Nephron (organoid): ENCODE data around the gene FNDC3B.

Experiments
- H3K27ac Mint-ChIP-seq, 3 experiments: 2 replicates each; pipeline ENCODE4 v1.8.0; 2020; ENCODE audit warnings: mixed read lengths in 3 of 3, mild to moderate bottlenecking in 2 of 3, moderate library complexity in 1 of 3
- H3K27me3 Mint-ChIP-seq: 2 replicates; pipeline ENCODE4 v1.8.0; 2021; ENCODE audit warnings: low read depth, mild to moderate bottlenecking, moderate library complexity, mixed read lengths
- H3K36me3 Mint-ChIP-seq: 2 replicates; pipeline ENCODE4 v1.8.0; 2020; ENCODE audit warnings: low read depth, mixed read lengths
- H3K4me1 Mint-ChIP-seq: 2 replicates; pipeline ENCODE4 v1.8.0; 2020; ENCODE audit warnings: mixed read lengths
- H3K4me3 Mint-ChIP-seq, 3 experiments: 2 replicates each; pipeline ENCODE4 v1.8.0; 2020; ENCODE audit warnings: mild to moderate bottlenecking in 3 of 3, mixed read lengths in 3 of 3, moderate library complexity in 2 of 3
- H3K9me3 Mint-ChIP-seq: 2 replicates; pipeline ENCODE4 v1.8.0; 2020; ENCODE audit warnings: mixed read lengths
- TF ChIP-seq, protein P1 (sequence below), 3 experiments: fragments of 200-600 bp; sonication (generic); IDR thresholded peaks; one replicate each; pipeline ENCODE4 v1.5.0; 2021; ENCODE audit warnings: antibody characterized with exemption in 3 of 3; ENCODE audit not compliant: unreplicated experiment in 3 of 3

The FNDC3B gene

DNA sequence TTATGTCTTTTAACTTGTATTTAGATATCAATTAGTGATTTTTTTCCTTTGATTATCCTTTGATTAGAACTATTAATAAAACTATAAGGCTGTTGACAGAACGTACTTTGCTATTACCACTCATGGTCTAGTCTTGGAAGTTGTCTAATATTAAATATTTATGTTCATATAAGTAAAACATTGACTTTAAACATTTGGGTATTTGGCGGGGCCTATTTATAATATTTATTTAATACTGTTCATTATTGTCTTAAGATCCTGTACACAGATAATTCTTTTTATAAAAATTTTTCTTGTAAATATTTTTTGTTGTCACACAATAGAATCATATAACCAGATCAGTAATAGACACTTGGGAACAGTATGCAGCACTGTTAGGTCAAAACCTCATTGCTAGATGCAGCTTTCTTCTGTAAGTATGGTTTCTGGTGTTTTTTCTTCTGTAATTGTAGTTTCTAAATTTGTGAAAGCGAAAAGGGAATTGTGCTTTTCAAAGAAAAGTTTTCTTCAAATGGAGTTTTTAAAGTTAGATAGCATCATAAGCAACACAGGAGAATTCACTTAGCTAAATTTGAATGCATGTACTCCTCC is 93.4 kb downstream of the FNDC3B start:
- Mint-ChIP-seq H3K4me3 (no peak overlapping the region), H3K27me3 (no peaks in the 10 kb centered on the region), H3K4me1 (peaks cover 45% of the 10 kb centered on the region), H3K36me3 (peaks cover 39% of the 10 kb centered on the region), H3K27ac (no peak overlapping the region), H3K9me3 (no peaks in the 10 kb centered on the region)
- TF ChIP-seq, protein P1, sequence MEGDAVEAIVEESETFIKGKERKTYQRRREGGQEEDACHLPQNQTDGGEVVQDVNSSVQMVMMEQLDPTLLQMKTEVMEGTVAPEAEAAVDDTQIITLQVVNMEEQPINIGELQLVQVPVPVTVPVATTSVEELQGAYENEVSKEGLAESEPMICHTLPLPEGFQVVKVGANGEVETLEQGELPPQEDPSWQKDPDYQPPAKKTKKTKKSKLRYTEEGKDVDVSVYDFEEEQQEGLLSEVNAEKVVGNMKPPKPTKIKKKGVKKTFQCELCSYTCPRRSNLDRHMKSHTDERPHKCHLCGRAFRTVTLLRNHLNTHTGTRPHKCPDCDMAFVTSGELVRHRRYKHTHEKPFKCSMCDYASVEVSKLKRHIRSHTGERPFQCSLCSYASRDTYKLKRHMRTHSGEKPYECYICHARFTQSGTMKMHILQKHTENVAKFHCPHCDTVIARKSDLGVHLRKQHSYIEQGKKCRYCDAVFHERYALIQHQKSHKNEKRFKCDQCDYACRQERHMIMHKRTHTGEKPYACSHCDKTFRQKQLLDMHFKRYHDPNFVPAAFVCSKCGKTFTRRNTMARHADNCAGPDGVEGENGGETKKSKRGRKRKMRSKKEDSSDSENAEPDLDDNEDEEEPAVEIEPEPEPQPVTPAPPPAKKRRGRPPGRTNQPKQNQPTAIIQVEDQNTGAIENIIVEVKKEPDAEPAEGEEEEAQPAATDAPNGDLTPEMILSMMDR (IDR thresholded peaks at IDR 0.05; ENCODE audit: unreplicated experiment in 3 of 3): no peak

DNA sequence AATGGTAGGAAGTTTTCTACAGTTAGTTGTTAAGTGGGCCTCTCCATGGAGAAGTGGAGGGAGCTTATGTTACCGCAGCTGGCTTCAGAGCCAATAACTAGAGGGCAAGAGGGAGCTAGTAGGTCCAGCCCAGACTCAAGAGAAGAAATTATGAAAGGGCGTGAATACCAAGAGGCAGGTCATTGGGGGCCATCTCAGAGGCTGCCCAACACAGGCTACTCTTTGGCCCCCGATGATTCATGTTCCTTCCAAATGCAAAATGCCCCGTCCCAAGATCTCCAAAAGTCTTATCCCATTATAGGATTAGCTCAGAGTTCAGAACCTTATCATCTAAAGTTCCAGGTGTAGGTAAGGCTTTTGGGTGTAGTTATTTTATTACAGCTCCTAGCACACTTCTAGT is 94.5 kb downstream of the FNDC3B start:
- Mint-ChIP-seq H3K27ac (no peak overlapping the region), H3K36me3 (peaks cover 32% of the 10 kb centered on the region), H3K27me3 (no peaks in the 10 kb centered on the region), H3K9me3 (no peaks in the 10 kb centered on the region), H3K4me3 (no peak overlapping the region), H3K4me1 (peaks cover 44% of the 10 kb centered on the region)
- TF ChIP-seq, protein P1 (IDR thresholded peaks at IDR 0.05; ENCODE audit: unreplicated experiment in 3 of 3): no peak

DNA sequence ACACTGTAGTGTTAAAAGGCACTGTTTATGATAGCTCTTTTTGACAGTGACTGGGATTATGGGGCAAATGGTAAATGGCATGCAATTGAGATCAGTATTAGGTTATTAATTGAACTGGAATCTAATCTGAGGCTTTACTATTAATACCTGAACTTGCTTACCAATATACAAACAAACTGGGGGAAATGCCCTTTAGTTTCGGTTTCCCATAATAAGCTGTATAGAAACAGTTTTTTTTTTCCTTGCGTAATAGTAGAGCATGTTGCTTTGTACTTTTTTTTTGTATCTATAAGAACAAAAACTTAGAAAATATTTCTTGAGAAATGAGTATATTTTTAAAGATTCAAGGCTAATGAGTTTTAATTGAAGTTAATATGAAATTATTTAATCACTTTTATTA is 95.0 kb downstream of the FNDC3B start:
- H3K27me3 Mint-ChIP-seq: no peaks in the 10 kb centered on the region
- no peak overlapping the region for H3K4me3 Mint-ChIP-seq
- H3K9me3 Mint-ChIP-seq: no peaks in the 10 kb centered on the region
- TF ChIP-seq, protein P1 (IDR thresholded peaks at IDR 0.05; ENCODE audit: unreplicated experiment in 3 of 3): no peak
- peaks cover 27% of the 10 kb centered on the region for H3K36me3 Mint-ChIP-seq
- peaks cover 43% of the 10 kb centered on the region for H3K4me1 Mint-ChIP-seq
- no peak overlapping the region for H3K27ac Mint-ChIP-seq

DNA sequence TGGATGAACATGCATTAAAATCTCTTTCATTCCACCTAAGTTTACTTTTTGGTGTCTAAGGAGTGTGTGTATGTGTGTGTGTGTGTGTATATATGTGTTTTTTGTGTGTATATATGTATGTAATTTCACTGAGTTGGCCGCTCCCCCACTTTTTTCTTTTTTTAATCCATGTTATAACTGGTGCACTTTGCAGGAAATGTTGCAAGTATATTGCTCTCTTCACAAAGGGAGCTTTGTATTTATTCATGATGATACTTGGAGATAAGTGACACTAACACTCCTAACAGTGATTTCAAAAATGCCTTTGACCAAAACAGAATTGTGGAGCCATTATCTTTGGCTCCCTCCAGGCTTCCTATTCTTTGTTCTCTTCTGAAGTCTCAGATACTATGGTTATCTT is 95.8 kb downstream of the FNDC3B start:
- peaks cover 43% of the 10 kb centered on the region for H3K4me1 Mint-ChIP-seq
- no peaks in the 10 kb centered on the region for H3K9me3 Mint-ChIP-seq
- no peak overlapping the region for H3K27ac Mint-ChIP-seq
- H3K27me3 Mint-ChIP-seq: no peaks in the 10 kb centered on the region
- no peak overlapping the region for H3K4me3 Mint-ChIP-seq
- peaks cover 20% of the 10 kb centered on the region for H3K36me3 Mint-ChIP-seq
- TF ChIP-seq, protein P1 (IDR thresholded peaks at IDR 0.05; ENCODE audit: unreplicated experiment in 3 of 3): no peak

DNA sequence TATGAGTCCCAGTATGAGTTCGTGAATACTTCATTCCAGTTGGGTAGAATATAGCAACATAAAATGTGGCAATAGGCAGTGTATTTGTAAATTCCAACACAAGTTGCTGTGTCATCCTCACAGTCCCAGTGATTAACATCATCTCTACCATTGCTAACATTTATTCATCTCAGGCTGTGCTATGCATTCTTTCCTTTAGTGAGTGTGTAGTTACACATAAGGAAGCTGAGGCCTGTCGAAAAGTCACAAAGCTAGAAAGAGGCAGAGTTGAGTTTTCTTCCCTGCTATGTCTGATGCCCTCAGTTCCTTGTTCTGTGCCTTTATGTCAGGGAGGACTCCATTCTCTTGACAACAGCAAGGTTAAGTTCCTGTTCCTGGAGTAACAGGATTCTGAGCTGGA is 96.4 kb downstream of the FNDC3B start:
- no peaks in the 10 kb centered on the region for H3K27me3 Mint-ChIP-seq
- TF ChIP-seq, protein P1 (IDR thresholded peaks at IDR 0.05; ENCODE audit: unreplicated experiment in 3 of 3): no peak
- no peaks in the 10 kb centered on the region for H3K9me3 Mint-ChIP-seq
- H3K36me3 Mint-ChIP-seq: peaks cover 15% of the 10 kb centered on the region
- H3K4me3 Mint-ChIP-seq: no peak overlapping the region
- H3K27ac Mint-ChIP-seq: peak overlapping the region in 2 of 3 experiments; percentile 26 to 50
- H3K4me1 Mint-ChIP-seq: peaks cover 45% of the 10 kb centered on the region

DNA sequence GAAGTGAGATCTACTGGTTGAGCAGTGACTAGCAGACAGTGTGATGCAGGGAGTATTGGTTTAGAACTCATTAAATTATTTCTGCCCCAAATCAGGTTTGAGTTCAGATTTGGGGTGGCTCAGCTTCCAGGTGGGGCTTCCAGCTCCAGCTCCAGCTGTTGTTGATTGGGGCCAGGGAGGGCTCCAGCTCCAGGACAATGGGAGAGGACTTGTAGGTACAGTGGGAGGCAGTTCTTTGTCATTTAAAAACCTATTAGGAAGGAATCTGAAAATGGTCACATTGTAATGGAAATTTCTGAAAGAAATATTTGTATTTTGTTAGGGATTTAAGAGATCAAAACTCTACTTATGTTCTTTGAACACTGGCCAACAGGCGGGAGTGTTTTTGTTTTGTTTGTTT is 97.0 kb downstream of the FNDC3B start:
- peak overlapping the region; percentile 26 to 50 (median 30) for H3K27ac Mint-ChIP-seq
- no peaks in the 10 kb centered on the region for H3K27me3 Mint-ChIP-seq
- H3K4me1 Mint-ChIP-seq: peaks cover 50% of the 10 kb centered on the region
- peaks cover 15% of the 10 kb centered on the region for H3K36me3 Mint-ChIP-seq
- no peak overlapping the region for H3K4me3 Mint-ChIP-seq
- H3K9me3 Mint-ChIP-seq: no peaks in the 10 kb centered on the region
- TF ChIP-seq, protein P1 (IDR thresholded peaks at IDR 0.05; ENCODE audit: unreplicated experiment in 3 of 3): no peak
